GM12891 (cell line): ENCODE results near the gene SYT1.

Experiments used
- DNase-seq: peaks from one replicate; pipeline ENCODE4 v3.0.0; 2011; ENCODE audit warnings: low spot score; ENCODE audit not compliant: insufficient read length
- FAIRE-seq: peaks from 2 replicates; lab custom pipeline; 2011; peaks lifted over from hg19 to GRCh38; lab: Jason Lieb, UNC
- PAX5 ChIP-seq: IDR thresholded peaks from 2 replicates; pipeline ENCODE4 v1.6.1; 2011; ENCODE audit warnings: low read length, moderate library complexity, mild to moderate bottlenecking; ENCODE audit not compliant: insufficient read depth, severe bottlenecking
- POLR2A ChIP-seq: IDR thresholded peaks from 2 replicates; pipeline ENCODE4 v1.6.1; 2011; ENCODE audit warnings: low read depth, low read length, control low read depth
- POLR2AphosphoS5 ChIP-seq: IDR thresholded peaks from 2 replicates; pipeline ENCODE4 v1.6.1; 2011; ENCODE audit warnings: low read depth, low read length, control low read depth
- POU2F2 ChIP-seq: IDR thresholded peaks from 2 replicates; pipeline ENCODE4 v1.6.1; 2011; ENCODE audit warnings: low read depth, mild to moderate bottlenecking, control low read depth, low read length, moderate library complexity
- SPI1 ChIP-seq: IDR thresholded peaks from 2 replicates; pipeline ENCODE4 v1.6.1; 2011; ENCODE audit warnings: low read depth, low read length, control low read depth
- TAF1 ChIP-seq: IDR thresholded peaks from 2 replicates; pipeline ENCODE4 v1.6.1; 2011; ENCODE audit warnings: low read depth, low read length, control low read depth

SYT1 gene

DNA sequence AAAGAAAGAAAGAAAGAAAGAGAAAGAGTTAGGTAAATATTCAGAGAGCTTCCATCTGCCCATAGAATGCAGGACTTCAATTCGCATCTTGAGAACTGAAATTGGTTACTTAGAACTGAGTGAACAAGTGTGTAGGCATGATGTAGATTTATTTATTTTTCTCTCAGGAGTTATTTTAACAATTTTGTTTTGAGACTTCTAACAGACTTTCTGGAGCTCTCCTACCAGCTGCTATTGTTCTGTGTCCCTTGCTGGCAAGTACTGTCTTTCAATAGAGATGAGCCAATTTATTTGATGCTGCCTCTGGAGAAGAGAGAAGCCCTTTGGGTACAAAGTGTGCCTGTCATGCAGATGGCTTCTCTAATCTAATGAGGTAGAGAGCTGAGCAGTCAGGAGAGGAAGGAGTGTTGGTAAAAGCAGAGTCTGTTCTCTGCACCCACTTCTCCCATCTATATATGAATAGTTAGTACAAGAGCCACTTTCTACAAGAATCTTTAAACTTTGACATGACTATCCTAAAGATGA is 67.0 kb downstream of the SYT1 start:
- no peak for TF ChIP-seq POLR2AphosphoS5
- TF ChIP-seq SPI1, result no peak
- TF ChIP-seq POU2F2, result no peak
- TF ChIP-seq TAF1, result no peak
- TF ChIP-seq POLR2A, result no peak
- TF ChIP-seq PAX5, result no peak
- DNase-seq (no peak), FAIRE-seq (no peak)

- TF ChIP-seq TAF1 (no peak), POLR2A (no peak), POU2F2 (no peak), PAX5 (no peak), SPI1 (no peak), POLR2AphosphoS5 (no peak)
- DNase-seq (no peak), FAIRE-seq (no peak)
Measured at GRCh38 chr12:78933014-78933413, 68.4 kb downstream of the SYT1 start.

DNA sequence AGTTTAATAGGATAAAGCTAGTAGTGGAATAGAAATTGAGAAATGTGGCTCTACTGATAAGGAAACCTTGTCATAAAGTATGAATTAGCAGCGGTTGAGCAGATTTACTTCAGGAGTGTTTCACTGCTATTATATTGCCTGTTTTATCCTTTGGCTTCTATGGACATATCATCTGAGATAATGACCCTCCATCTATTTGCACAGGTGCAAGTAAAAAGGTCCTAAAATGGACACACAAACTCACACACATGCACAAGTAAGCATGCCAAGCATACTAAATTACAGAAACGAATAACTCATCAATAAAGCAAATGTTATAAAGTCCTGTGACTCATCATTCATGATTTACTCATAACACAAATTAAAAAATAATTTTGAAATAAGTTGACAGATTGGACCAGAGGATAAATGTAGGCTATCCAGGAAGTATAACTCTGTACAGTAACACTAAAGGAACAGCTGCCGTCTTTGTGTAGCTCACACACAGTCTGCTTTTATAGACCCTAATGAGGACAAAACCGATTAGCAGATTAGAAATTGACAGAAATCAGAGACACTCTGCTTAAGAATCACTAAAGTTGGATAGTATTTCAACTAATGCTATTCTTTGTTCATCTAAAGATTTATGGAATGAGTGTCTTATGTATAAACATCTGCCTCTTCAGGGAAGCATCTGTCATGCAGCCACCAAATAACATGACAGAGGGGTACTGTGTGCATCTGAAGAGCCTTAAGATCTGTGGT is 73.9 kb downstream of the SYT1 start:
- DNase-seq (no peak), FAIRE-seq (no peak)
- TF ChIP-seq POLR2AphosphoS5, result no peak
- TF ChIP-seq SPI1, result no peak
- no peak for TF ChIP-seq POLR2A
- no peak for TF ChIP-seq PAX5
- TF ChIP-seq TAF1, result no peak
- TF ChIP-seq POU2F2, result no peak

DNA sequence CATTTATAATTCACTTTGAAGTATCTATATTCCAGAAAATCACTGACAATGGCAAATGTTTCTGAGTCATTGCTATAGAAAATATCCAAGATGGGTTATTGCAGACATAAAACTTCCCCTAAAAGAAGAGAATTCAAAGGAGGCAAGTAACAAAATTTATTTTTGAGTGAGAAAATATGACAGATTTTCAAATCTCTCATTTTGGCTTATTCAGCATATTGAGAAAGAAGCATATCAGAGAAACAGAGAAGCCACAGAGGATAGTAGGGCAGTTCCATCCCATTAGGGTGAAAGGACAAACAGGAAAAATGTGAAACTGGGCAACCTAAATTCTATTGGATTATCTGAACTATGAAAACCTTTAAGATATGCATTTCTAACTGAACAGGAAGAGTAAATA is 85.0 kb downstream of the SYT1 start:
- DNase-seq, result no peak
- TF ChIP-seq PAX5 (no peak), TAF1 (no peak), POLR2A (no peak), POU2F2 (no peak), SPI1 (no peak), POLR2AphosphoS5 (no peak)
- FAIRE-seq, result no peak

GRCh38 chr12:78951803-78952551 is 87.4 kb downstream of the SYT1 start:
- TF ChIP-seq POU2F2, result no peak
- TF ChIP-seq POLR2A, result no peak
- TF ChIP-seq POLR2AphosphoS5, result no peak
- no peak for TF ChIP-seq SPI1
- TF ChIP-seq PAX5, result no peak
- TF ChIP-seq TAF1, result no peak
- FAIRE-seq, result no peak
- no peak for DNase-seq

DNA sequence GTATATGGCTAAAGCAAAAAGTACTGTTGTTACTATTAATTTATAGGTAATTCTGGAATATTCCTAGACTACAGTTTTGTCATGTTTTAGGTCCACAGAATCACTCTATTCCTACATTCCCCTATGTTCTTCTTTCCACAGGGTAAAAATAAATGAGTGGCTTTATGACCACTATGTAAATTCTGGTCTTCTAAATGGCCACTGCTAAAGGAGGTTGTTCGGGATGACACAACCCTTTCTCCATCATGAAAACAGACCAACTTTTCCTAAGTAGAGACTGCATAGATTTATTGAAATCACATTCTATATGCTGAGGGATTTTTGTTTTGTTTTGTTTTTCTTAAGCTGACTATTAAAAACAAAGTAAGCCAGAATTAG is 88.0 kb downstream of the SYT1 start:
- DNase-seq (no peak), FAIRE-seq (no peak)
- TF ChIP-seq POLR2AphosphoS5, result no peak
- TF ChIP-seq TAF1, result no peak
- TF ChIP-seq POU2F2, result no peak
- TF ChIP-seq PAX5, result no peak
- no peak for TF ChIP-seq POLR2A
- TF ChIP-seq SPI1, result no peak

- FAIRE-seq (no peak), DNase-seq (no peak)
- TF ChIP-seq POU2F2 (no peak), POLR2AphosphoS5 (no peak), PAX5 (no peak), POLR2A (no peak), SPI1 (no peak), TAF1 (no peak)
Measured at GRCh38 chr12:78958941-78959340, 94.4 kb downstream of the SYT1 start.

DNA sequence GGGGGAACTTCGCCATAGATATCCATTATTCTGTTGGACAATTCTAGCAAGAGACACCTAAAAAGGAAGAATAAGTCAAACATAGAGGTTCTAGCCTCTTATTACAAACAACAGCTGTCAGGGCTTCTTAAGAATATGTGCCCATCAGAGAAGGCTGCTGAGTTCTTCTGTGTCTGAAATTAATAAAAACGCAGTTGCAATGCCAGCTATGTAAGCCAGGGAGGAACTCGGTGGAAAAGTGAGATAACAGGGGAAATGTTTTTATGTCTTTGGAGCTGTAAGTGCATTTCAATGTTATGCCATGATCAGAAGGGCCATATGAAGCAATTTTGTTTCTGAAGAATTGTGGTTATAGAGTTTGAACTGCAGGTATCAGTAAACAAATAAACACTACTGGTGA is 95.0 kb downstream of the SYT1 start:
- DNase-seq, result no peak
- no peak for FAIRE-seq
- no peak for TF ChIP-seq SPI1
- no peak for TF ChIP-seq POU2F2
- TF ChIP-seq TAF1, result no peak
- TF ChIP-seq PAX5, result no peak
- TF ChIP-seq POLR2AphosphoS5, result no peak
- no peak for TF ChIP-seq POLR2A

GRCh38 chr12:78961171-78961570 is 96.6 kb downstream of the SYT1 start:
- FAIRE-seq, result no peak
- TF ChIP-seq POLR2A (no peak), PAX5 (no peak), TAF1 (no peak), SPI1 (no peak), POU2F2 (no peak), POLR2AphosphoS5 (no peak)
- DNase-seq, result no peak
